ENCODE results near the gene MAD1L1.

DNA sequence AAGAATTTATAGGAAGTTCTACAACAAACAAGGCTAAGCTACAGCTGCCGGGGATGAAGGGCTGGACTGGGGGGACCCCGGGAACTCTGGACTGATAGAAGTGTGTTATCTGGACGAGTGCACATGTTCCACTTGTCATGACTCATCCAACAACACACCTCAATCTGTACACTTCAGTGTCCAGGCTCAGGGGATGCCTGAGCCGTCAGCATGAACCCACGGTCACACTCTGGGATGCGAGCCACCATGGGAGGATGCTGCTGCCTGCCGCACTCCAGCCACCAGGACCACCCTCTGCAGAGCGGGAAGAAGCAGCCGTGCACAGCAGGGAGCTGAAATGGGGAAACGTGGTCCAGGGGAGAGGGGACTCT, 67.5 kb downstream of the MAD1L1 start:
- no peak for TF ChIP-seq EZH2 (IDR thresholded peaks at IDR 0.05; ENCODE audit: insufficient read depth, poor library complexity, severe bottlenecking)
- no peak for TF ChIP-seq EZH2phosphoT487 (IDR thresholded peaks at IDR 0.05; ENCODE audit: insufficient read depth, low read depth)
